NCI-H748 (cell line): Measurements from ENCODE around the gene MTG2.

Experiments used
- DNase-seq: peaks from one replicate; lab custom pipeline; 2025; ENCODE audit not compliant: unreplicated experiment; lab: John Stamatoyannopoulos, UW

Gene MTG2

DNA sequence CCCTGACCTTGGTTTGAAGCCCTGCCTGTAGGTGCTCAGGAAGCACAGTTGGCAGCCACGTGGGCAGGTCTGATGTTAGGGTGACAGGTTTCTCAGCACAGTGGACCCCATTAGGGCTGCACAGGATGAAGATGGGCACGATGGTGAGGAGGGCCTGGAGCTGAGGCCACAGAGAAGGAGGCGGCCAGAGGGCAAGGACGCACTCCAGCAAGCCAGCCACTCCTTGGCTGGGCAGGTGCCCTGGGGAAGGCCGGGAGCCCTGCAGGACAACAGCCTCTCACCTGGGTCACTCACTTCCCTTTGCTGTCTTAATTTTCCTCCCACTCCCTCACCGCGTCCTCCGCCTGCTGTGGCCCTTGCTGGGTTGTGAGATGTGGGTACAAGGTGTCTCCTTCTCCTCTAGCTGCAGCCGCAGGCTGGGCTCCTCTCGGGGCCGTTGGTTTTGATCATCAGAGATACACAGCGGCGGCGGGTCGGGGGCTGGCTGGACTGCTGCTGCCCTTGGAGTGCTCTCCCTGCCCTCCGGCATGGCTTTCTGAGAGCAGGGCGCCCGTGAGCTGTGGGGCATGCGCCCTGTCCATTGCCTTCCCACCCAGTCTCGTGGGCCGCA, 61.2 kb downstream of the MTG2 start:
- DNase-seq, result no peak

DNA sequence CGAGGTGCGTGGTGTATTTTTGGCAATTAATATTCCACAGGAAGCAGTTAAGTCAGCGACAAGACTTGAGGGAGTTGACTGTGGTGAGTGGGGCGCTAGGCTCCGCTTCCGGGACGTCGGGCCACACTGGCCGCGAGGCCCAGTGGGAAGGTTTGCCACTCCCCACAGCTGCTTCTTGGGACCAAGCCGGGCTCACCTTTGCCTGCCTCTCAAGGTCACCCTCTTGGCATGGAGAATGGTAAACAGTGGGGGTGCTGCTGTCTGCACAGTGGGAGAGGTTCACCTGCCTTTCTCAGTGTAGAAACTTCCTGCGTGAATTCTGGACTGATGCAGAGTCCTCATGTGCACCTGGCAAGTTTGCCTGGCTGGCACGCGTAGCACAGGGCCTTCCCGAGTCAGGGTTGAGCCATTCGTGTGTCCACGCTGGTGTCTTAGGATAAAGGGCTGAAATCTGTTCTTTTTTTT, 61.8 kb downstream of the MTG2 start:
- DNase-seq, result no peak

DNA sequence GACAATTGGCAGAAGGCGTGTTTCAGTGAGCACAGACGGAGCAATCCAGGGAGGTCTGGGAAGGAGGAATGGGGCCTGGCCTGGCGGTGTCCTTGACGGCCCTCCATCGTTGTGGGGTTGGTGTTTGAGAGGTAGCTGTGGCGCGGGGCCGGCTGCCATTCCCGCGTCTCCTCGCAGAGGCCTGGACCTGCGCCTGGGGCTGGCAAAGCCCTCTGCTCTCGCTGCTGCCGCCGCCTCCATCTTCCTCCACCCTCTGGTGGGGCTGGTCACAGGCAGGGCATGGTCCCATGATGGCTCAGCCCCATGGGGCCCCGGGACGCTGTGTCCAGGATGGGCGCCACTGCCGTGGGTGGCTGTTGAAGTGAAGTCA, 63.1 kb downstream of the MTG2 start:
- no peak for DNase-seq

DNA sequence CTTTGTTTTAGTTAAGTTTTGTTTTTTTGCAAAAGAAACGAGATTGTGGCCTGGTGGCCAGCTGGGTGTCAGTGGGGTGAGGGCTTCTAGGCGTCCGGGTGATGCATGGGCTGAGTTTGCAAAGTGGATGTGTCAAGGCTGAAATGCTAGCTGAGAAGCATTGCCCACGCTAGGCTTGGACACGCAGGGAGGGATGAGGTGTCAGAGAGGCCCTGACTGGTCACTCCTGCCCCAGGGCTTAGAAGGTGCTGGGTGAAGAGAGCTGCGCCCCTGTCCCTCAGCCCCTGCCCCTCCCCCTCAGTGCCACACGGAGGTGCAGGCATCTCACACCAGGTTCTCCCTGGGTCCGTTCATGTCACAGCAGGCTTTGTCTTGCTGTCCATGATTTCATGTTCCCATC, 63.6 kb downstream of the MTG2 start:
- no peak for DNase-seq

DNA sequence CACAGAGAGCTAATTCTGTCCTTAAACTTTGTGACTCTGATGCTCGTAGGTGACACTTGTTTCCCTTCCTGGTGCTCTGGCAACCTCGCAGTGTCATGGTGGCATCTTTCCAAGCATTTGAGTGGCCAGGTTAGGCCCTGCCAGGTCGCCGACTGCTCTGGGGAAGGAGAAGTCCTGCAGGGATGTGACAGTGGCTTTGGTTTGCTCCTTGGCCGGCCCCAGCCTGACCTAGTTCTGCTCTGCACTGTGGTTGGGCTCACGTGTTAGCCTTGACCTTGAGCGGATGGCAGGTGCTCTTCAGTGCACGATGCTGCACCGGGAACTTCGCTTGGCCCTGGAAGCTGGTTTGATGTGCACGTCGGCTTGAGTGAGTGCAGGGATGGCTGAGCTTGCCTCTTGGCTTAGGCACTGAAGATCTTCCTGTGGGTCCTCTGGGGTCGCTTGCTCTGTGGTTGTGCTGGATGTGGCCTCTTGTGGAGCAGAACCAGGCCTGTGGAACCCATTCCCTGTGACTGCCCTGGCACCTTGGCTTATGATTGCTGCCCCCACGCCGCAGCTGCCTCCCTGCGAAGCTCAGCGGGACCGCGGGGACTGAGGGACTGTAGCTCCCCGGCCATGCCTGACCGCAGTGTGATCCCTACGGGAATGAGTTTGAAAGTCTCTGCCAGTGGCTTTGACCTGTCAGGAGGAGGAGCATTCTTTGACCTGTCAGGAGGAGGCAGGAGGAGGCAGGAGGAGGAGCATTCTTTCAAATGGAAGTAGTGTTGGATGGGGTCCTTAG, 64.2 kb downstream of the MTG2 start:
- DNase-seq, result no peak

DNA sequence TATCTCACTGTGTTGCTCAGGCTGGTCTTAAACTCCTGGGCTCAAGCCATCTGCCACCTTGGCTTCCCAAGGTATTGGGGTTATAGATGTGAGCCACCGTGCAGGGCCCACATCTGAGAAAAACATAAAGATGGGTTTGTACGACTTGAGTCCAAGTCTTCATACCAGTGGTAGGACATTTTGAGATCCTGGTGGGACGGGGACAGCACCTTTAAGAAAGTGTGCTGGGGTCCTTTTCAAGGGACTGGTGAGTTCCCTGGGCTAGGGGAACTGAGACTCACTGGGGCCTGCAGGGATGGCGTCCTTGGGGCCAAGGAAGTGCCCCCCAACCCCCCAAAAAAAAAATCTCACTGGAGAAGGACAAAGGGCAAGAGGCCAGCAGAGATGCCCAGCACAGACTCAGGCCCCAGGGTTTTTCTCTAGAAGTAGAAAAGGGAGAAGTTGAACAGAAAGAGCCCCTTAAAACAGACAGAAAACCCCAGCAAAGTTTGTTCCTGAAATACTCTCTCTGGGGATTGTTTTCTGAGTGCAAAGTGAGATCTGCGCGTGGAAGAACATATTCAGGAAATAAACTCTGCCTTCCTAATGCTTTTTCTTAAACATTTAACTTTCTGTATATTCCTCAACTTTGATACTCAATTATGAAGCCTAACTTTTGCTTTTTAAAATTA, 66.2 kb downstream of the MTG2 start:
- no peak for DNase-seq

DNA sequence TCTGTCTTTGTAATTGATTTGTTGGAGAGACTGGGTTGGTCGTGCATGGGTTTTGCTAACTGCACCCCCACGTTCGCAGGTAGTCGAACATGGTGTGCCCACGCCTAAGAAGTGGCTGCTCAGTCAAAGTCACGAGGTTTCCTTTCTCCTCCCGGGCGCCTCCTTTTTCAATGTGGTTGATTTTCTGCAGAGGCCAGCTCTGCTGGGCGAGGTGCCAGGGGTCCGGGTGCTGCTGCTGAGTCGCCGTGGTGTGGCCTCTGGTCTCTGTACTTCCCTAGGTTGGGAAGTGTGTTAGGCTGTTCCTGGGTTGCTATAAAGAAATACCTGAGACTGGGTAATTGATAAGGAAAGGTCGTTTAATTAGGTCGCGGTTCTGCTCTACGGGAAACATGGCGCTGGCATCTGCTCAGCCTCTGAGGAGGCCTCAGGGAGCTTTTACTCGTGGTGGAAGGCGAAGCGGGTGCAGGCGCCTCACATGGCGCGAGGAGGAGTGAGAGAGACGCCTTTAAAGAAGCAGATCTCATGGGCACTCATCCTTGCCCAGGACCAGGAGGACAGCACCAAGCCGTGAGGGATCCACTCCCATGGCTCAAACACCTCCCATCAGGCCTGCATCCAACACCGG, 69.6 kb downstream of the MTG2 start:
- DNase-seq, result no peak
